SHP77 (cell line): ENCODE measurements around the gene RIMS3.

ENCODE experiments used
- DNase-seq, 2 experiments: peaks; one replicate each; lab custom pipeline; 2025; lab: John Stamatoyannopoulos, UW

The RIMS3 gene

GRCh38 chr1:40653851-40654537 lies 11.5 kb downstream of the RIMS3 start:
- DNase-seq = no peak

DNA sequence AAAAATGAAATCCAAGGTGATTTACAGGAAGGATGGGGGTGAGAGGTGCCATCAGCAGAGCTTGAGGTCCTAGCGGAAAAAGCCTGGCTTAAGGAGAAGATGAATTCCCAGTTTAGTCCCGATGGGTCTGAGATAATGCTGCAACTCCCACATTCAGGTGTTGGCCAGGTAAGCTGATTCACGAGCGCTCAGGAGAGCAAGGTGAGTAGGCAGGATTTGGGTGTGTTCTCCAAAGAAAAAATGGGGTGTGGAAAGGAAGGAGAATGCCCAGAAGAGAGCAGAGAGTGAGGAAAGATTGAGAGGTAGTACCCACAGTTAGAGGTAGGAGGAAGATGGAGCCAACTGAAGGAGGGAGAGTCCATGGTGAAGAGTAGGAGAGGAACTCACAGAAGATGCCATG lies 12.5 kb downstream of the RIMS3 start:
- DNase-seq = no peak

DNA sequence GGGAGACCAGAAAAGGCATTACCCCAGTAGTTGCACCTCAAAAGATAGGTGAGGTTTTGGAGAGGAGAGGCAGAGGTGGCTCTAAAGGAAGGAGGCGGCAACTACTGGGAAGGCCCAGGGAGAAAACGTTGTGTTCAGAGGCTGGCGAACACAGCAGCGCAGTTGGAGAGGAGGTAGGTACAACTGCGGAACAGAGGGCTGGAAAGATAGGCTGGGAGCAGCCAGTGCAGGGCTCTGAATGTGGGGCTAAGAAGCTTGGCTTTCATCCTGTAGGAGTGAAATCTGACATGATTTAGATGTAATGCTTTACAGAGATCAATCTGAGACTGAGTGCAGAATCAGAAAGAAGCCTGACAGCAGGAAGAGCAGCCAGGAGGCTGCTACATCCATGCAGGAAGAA lies 13.0 kb downstream of the RIMS3 start:
- DNase-seq = no peak

GRCh38 chr1:40651138-40651857 lies 14.2 kb downstream of the RIMS3 start:
- DNase-seq = no peak

DNA sequence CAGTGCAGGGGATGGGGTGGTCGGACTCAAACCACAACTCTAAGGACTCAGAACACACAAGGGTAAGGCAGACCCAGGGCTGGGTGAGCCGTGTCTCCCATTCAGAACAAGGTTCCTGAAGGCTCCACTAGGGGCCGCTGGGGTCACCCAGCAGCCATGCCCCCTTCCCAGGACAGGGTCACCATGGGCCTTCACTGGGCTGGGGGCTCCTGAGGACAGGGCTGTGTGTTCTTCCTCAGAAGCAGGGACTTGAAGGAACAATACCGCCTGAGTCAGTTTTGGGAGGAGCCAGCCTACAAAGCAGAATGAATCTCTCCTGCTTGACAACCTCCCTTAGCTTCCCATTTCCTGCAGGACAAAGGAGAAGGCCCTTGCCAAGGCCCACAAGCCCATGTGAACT lies 15.4 kb downstream of the RIMS3 start:
- DNase-seq = no peak

DNA sequence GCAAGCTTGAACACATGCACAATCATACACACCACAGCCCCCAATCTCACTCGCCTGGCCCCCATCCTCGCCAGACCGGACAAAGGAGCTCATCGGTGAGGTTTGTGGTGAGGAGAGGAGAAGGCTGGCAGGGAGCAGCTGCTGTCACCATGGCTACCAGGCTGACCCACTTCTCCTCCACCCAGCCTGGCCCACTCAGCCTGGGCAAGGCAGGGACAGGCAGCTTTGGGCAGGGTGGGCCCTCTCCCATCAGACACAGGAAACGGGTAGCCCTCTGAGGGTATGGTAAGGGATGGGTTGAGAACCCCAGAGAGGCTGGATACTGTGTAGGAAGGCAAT lies 15.9 kb downstream of the RIMS3 start:
- DNase-seq = no peak

- DNase-seq = no peak
Measured at GRCh38 chr1:40648928-40649591, 16.4 kb downstream of the RIMS3 start.

- no peak for DNase-seq
Measured at GRCh38 chr1:40648200-40648599, 17.3 kb downstream of the RIMS3 start.

DNA sequence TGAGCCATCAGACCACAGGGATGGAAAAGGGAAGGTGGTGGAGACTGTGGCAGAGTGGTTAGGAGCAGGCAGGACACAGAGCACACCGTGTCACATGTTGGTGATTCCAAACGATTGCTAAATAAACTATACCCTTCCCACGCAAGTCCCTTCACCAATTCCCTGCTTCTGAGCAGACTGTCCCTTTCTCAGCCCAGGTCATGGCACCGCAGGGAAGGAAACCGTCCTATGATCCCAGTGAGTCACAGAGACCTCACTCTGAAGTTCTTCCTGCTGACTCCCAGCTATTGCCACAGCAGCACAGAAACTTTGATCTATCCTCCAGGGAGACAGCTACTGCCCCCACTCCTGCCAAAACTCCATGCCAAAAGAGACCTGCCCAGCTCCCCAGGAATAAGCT lies 19.2 kb downstream of the RIMS3 start:
- no peak for DNase-seq

DNA sequence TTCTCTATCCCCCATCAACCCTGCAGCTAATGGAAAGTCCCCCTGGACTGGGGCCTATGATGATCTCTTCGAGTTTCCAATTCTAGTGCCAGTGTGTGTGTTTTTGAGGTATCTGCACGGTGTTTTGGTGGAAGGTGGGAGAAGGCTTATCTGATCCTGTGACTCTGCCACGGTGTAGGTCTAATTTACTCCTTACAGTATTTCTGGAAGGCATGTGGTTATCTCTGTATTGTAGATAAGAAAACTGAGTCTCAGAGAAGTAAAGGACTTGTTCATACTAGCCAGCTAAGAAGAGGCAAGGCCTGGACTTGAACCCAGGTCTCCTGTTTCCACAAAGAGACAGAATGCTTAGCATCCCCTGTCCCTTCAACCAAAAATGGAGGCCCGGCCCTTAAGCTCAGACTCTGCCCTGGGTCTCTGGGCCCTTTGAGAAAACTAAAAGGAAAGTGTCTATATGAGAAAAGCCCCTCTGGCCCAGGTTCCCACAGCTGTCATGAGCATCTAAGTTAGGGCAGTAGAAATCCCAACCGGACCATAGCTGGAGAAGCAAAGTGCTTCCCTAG lies 20.3 kb downstream of the RIMS3 start:
- DNase-seq = no peak

GRCh38 chr1:40641601-40642242 lies 23.8 kb downstream of the RIMS3 start:
- DNase-seq = no peak

DNA sequence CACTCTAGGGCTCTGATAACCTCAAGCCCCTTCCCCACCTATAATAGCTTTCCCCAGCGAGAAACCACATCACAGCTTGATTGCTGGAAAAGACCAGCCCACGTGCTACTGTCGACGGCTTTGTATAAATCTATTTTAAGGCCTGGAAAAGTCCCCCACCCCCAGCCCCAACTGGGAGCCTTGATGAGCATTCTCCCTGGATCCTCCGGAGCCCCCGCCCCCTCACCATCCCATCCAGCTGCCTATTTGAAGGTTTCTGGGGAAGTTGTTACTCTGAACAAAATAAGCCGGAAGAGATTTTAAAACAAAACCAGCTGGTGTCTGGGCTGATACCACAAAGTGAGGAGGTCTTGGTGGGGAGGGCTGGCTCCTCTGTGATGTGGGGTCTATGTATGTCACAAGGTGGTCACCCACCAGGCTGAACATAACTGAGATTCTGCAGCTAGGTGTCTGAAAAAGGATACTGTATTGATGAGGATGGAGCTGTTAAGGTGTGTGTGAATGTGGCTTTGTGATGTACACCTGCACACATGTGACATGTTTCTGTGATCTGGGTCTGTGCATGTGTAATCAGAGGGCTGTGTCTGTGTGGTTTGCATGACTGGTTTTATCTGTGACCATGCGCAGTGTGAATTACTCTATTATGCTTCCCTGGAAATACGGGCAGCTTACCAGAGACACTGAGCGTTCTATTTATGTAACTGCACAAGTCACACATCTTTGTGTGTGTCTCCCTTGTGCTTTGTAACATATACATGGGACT lies 25.0 kb downstream of the RIMS3 start:
- DNase-seq = no peak

DNA sequence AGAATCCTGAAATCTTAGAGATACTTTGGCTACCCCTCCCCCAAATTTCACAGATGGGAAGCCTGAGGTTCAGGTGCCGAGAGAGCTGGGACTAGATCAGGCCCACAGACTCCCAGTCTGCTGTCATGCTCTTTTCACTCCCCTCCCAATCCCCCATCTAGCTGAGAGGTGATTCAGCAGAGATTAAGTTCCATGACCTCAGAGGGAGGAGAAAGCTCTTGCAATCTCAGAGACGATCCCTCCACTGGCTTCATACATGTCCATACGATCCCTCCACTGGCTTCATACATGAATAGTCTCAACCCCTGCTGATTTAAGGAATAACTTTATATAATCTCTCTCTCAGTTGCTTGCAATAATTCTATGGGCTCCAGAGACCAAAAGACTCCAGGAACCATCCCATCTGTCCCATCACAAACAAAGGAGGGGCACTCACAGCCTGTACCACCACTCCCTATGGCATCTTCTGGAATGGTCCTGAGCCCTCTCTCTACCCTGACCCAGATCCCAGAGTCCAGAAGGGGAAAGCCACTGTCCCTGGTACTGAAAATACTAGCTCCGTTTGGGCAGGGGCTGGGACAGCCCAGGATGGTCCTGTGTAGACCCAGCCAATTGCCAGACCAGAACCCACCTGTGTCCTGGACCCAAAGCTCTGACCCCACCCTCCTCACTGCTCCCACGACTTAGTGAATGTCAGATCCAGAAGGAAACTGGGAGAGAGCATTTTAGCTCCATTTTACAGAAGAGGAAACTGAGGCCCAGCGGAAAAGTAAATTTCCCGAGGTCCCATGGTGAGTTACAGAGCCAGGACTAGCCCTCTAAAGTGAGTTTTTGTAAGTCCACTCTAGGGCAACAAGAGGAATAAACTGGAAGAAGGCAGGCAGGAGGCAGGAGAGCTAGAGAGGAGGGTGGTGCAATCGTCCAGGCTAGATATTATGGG lies 27.1 kb downstream of the RIMS3 start:
- DNase-seq = no peak

GRCh38 chr1:40637470-40638007 lies 27.9 kb downstream of the RIMS3 start:
- DNase-seq = no peak

- DNase-seq = no peak
Measured at GRCh38 chr1:40636777-40637176, 28.7 kb downstream of the RIMS3 start.

DNA sequence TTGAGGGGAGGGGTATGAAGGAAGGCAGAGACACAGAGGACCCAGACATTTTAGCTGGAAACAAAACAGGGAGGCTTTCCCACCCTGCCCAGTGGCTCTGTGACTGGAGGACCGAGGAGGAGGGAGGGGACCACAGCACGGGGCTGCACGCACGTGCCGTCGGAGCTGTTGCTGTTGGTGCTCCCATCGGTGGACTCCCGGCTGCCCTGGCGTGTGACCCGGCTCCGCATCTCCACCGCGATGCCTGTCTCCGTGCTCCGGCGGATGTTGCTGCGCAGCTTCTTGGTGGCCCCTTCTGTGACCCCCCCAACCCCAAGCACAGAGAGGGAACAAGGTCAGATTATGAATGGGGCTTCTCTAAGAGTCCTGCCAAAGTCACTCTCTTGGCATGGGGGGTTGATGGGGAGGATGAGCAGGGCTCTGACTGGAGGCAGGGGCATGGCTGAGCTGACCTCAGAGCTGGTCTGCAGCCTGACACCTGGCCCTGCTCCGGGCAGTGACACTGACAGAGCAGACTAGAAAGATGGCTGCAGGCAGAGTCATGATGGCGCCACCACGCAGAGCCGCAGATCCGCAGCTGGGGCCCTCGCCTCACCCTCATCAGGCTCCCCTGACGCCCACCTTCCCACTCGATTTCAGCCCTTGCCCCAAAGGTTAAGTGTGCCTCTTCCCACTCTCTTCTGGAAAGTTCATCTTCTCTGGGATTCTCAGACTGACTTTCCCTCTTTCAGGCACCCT lies 29.6 kb downstream of the RIMS3 start:
- no peak for DNase-seq

DNA sequence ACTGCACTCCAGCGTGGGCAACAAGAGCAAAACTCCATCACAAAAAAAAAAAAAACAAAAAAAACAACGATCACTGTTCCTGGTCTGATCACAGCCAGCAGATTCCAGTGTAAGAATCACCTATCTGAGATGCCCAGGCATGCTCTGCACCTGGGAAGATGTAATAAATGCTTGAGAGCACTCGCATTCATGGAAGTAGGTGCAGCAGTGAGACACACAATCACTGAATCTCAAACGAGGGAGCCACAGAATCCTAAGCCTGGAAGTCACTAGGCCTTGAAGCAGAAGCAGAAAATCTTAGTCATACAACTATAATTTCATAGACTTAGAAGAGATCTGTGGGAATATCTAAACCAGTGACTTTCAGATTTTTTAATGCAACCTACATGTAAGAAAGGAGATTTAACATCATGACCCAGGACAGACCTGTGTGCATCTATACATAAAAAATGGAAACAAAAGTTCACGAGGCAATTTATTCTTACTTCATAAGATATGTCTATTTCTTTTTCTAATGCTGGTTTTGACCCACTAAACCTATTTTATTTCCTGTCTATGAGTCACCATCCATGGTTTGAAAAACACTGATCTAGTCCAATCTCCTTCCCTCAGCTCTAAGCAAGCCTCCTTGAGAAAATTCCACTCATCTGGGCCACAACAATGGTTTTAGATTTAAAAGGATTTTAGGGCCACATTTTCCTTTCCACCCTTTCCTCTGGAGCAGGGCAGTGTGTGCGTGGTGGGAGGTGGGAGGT lies 30.4 kb downstream of the RIMS3 start:
- no peak for DNase-seq

- DNase-seq = no peak
Measured at GRCh38 chr1:40633931-40634376, 31.5 kb downstream of the RIMS3 start.

DNA sequence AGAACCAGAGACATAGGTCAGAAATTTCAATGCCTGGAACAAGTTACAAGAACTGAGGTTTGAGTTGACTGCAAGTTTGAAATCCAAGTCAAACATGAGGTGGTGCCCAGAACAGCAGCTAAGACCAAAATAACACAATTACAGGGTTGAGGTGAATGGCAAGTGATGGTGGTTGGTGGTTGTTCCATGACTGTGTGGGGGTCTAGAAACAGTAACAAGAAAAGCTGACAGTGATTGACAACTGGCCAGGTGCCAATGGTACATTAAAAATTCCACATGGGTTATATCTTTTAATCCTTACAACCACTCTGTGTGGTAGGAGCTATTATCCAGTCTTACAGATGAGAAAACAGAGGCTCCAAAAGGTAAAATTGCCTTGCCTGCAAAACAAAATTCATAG lies 32.0 kb downstream of the RIMS3 start:
- DNase-seq = no peak
